ENCODE results near the gene RAB9A. TPM values are rescaled to one million over a fixed set of nuclear protein-coding genes. Genes with fewer than 3 reads are reported as not detected.

RAB9A gene
- total RNA-seq, 1 donor from 2014 or later, result 15.0 TPM

DNA sequence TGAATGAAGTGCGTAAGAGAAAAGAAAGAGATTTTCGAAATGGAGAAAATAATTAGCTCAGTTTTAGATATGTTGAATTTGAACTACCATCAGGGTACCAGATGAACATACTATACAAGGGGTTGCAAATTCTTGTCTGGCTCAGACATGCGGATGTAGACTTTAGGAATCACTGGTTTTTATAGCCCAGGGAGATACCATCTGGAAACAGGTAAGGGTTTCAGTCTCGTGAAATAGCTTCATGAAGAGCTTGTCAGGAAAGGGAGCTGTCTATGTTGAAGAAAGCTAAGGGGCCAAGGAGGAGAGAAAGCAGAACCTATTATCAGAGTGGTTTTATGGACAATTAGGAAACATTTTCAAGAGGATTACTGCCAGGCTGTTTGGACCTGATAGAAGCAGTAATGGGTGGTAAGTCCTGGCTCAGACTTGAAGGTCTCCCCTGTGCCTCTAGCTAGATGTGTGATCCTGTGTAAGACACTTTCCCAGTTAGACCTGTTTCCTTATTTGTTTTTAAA, 6.7 kb downstream of the RAB9A start:
- Histone ChIP-seq H3K36me3 (no peaks in the 10 kb centered on the region), H3K9me3 (no peaks in the 10 kb centered on the region), H3K27me3 (no peaks in the 10 kb centered on the region), H3K4me1 (peaks cover 54% of the 10 kb centered on the region), H3K4me3 (no peak overlapping the region), H3K27ac (no peak overlapping the region)
- intact Hi-C loops (cut with DNase I), result no loop called here
- DNase-seq (ENCODE audit: extremely low spot score in 2 of 2), result no peak
- TF ChIP-seq POLR2AphosphoS5 (IDR thresholded peaks at IDR 0.05; ENCODE audit: insufficient read depth in 1 of 2, low read depth in 1 of 2), result no peak
- no peak for TF ChIP-seq POLR2A (IDR thresholded peaks at IDR 0.05)
- TF ChIP-seq, protein P1, sequence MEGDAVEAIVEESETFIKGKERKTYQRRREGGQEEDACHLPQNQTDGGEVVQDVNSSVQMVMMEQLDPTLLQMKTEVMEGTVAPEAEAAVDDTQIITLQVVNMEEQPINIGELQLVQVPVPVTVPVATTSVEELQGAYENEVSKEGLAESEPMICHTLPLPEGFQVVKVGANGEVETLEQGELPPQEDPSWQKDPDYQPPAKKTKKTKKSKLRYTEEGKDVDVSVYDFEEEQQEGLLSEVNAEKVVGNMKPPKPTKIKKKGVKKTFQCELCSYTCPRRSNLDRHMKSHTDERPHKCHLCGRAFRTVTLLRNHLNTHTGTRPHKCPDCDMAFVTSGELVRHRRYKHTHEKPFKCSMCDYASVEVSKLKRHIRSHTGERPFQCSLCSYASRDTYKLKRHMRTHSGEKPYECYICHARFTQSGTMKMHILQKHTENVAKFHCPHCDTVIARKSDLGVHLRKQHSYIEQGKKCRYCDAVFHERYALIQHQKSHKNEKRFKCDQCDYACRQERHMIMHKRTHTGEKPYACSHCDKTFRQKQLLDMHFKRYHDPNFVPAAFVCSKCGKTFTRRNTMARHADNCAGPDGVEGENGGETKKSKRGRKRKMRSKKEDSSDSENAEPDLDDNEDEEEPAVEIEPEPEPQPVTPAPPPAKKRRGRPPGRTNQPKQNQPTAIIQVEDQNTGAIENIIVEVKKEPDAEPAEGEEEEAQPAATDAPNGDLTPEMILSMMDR (IDR thresholded peaks at IDR 0.05), result no peak

DNA sequence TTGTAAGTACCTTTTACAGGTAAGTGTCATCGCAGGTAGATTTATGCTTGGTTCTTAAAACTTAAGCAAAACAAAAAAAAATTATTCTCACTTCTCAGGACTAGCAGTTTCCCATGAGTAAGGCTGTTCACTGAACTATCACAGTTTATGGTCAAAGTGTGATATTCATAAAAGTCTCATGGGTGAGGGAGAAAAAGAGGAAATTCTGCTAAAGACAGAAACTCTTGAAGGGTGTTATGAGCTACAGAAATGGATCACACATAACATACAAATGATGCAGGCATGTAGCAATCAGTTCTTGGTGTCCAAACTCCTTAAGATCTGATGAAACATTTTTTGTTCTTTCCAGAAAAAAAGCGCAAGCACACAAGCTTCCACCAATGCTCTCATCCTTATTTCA, 8.5 kb downstream of the RAB9A start:
- no peaks in the 10 kb centered on the region for H3K27me3 ChIP-seq
- no peaks in the 10 kb centered on the region for H3K36me3 ChIP-seq
- no peaks in the 10 kb centered on the region for H3K9me3 ChIP-seq
- peaks cover 59% of the 10 kb centered on the region for H3K4me1 ChIP-seq
- H3K4me3 ChIP-seq, result no peak overlapping the region
- intact Hi-C loops (cut with DNase I), result no loop called here
- no peak for DNase-seq (ENCODE audit: extremely low spot score in 2 of 2)
- H3K27ac ChIP-seq, result no peak overlapping the region
- TF ChIP-seq POLR2AphosphoS5 (IDR thresholded peaks at IDR 0.05; ENCODE audit: insufficient read depth in 1 of 2, low read depth in 1 of 2) (no peak), POLR2A (IDR thresholded peaks at IDR 0.05) (no peak)
- TF ChIP-seq, protein P1 (IDR thresholded peaks at IDR 0.05), result no peak

DNA sequence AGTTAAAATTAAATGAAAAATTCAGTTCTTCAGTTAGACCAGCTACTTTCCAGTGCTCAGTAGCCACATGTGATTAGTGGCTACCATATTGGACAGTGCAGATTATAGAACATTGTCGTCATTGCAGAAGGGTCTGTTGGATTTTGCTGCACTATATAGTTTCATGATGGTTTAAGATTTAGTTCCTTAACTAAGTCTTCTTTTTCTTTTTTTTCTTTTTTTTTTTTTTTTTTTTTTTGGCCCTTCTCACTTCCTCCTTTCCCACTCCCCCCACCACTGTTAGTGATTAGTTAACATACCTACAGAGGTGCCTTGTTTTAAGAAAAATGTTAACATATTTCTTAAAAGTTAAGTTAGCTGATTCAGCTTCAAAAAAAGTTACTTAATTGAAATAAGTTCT, 9.0 kb downstream of the RAB9A start:
- Histone ChIP-seq H3K4me3 (no peak overlapping the region), H3K36me3 (no peaks in the 10 kb centered on the region), H3K9me3 (no peaks in the 10 kb centered on the region), H3K27me3 (no peaks in the 10 kb centered on the region), H3K27ac (no peak overlapping the region), H3K4me1 (peaks cover 54% of the 10 kb centered on the region)
- no peak for DNase-seq (ENCODE audit: extremely low spot score in 2 of 2)
- intact Hi-C loops (cut with DNase I), result no loop called here
- TF ChIP-seq POLR2A (IDR thresholded peaks at IDR 0.05), result no peak
- TF ChIP-seq, protein P1 (IDR thresholded peaks at IDR 0.05), result no peak
- no peak for TF ChIP-seq POLR2AphosphoS5 (IDR thresholded peaks at IDR 0.05; ENCODE audit: insufficient read depth in 1 of 2, low read depth in 1 of 2)

DNA sequence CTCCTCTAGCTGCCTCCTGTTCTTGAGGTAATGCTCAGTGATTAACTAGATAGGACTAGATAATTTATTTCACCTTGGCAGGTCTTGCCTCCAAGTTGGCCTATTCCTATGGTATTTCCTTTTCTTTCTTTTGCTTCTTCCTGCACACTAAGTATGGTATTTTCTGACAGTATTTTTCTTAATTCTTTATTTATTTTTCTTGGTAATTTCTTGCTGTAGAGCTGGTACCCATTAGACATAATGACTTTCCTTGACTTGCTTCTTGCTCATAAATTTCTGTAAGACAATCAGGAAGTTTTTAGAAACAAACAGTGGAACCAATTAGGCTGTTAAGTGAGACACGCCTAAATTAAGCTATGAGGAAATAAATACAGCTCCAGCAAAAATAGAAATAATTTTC, 9.5 kb downstream of the RAB9A start:
- Histone ChIP-seq H3K27me3 (no peaks in the 10 kb centered on the region), H3K36me3 (no peaks in the 10 kb centered on the region), H3K4me1 (peaks cover 51% of the 10 kb centered on the region), H3K27ac (no peak overlapping the region), H3K9me3 (no peaks in the 10 kb centered on the region), H3K4me3 (no peak overlapping the region)
- no peak for DNase-seq (ENCODE audit: extremely low spot score in 2 of 2)
- TF ChIP-seq POLR2AphosphoS5 (IDR thresholded peaks at IDR 0.05; ENCODE audit: insufficient read depth in 1 of 2, low read depth in 1 of 2) (no peak), POLR2A (IDR thresholded peaks at IDR 0.05) (no peak)
- TF ChIP-seq, protein P1 (IDR thresholded peaks at IDR 0.05), result no peak
- intact Hi-C loops (cut with DNase I), result no loop called here

DNA sequence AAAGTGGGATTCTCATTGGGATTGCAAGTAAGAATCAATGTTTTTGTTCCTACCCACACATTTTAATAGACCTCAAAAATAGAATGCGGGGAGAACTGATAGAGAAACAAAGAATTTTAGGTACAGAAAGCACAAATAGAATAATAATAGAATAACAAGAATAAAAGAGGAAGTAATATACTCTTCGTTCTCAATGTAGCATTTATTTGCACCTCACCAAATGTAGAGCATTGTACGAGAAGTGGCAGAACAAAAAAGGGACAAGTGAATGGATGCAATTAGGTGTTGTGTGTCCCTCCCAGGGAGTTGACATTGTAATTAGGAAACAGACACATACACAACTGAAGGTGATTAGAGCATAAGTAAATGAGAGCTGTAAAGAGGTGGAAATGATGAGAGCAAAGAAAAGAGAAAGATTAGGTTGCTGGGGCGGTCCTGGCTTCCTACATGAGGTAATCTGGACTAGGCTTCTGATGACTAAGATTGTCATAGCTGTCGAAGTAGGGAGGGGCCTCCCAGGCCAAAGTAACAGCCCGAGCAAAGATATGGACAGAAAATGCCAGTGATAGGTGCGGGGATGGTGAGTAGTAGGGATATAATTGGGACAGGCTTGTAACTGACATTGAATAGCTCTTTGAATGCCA, 10.4 kb downstream of the RAB9A start:
- Histone ChIP-seq H3K4me3 (no peak overlapping the region), H3K4me1 (peaks cover 47% of the 10 kb centered on the region), H3K27ac (no peak overlapping the region), H3K36me3 (no peaks in the 10 kb centered on the region), H3K9me3 (no peaks in the 10 kb centered on the region), H3K27me3 (no peaks in the 10 kb centered on the region)
- DNase-seq (ENCODE audit: extremely low spot score in 2 of 2), result no peak
- intact Hi-C loops (cut with DNase I), result no loop called here
- no peak for TF ChIP-seq POLR2AphosphoS5 (IDR thresholded peaks at IDR 0.05; ENCODE audit: insufficient read depth in 1 of 2, low read depth in 1 of 2)
- TF ChIP-seq POLR2A (IDR thresholded peaks at IDR 0.05), result no peak
- TF ChIP-seq, protein P1 (IDR thresholded peaks at IDR 0.05), result no peak
